Measurements from ENCODE around the gene CDHR1.
A peak's percentile ranks its signal among the peaks of the same experiment; 100 is the strongest.
"Not testable (repeated sequence)": the region's sequence is repeated elsewhere in the genome, so short reads cannot be mapped to it uniquely, and the experiment has no call there.

CDHR1 gene

GRCh38 chr10:84179059-84179710, 15.2 kb upstream of the CDHR1 start:
- TF ChIP-seq CTCF (IDR thresholded peaks at IDR 0.05; ENCODE audit: extremely low read depth, insufficient read depth, missing control alignments) = no peak
- in situ Hi-C loops (cut with MboI; ENCODE audit: low pct_unique_long_range_greater_than_20kb, low sequenced_read_pairs, unreplicated experiment) = no loop called here
- DNase-seq (ENCODE audit: low spot score) = peak; percentile 78

- in situ Hi-C loops (cut with MboI; ENCODE audit: low pct_unique_long_range_greater_than_20kb, low sequenced_read_pairs, unreplicated experiment); DNase-seq (ENCODE audit: low spot score): not testable (repeated sequence)
Measured at GRCh38 chr10:84180386-84180785, 14.0 kb upstream of the CDHR1 start.

GRCh38 chr10:84181631-84182030, 12.7 kb upstream of the CDHR1 start:
- no peak for DNase-seq (ENCODE audit: low spot score)
- in situ Hi-C loops (cut with MboI; ENCODE audit: low pct_unique_long_range_greater_than_20kb, low sequenced_read_pairs, unreplicated experiment) = no loop called here
- TF ChIP-seq CTCF (IDR thresholded peaks at IDR 0.05; ENCODE audit: extremely low read depth, insufficient read depth, missing control alignments) = no peak

- no peak for TF ChIP-seq CTCF (IDR thresholded peaks at IDR 0.05; ENCODE audit: extremely low read depth, insufficient read depth, missing control alignments)
- in situ Hi-C loops (cut with MboI; ENCODE audit: low pct_unique_long_range_greater_than_20kb, low sequenced_read_pairs, unreplicated experiment) = no loop called here
- DNase-seq (ENCODE audit: low spot score) = no peak
Measured at GRCh38 chr10:84184517-84184916, 9.8 kb upstream of the CDHR1 start.

GRCh38 chr10:84185526-84186175, 8.7 kb upstream of the CDHR1 start:
- in situ Hi-C loops (cut with MboI; ENCODE audit: low pct_unique_long_range_greater_than_20kb, low sequenced_read_pairs, unreplicated experiment) = no loop called here
- no peak for DNase-seq (ENCODE audit: low spot score)
- no peak for TF ChIP-seq CTCF (IDR thresholded peaks at IDR 0.05; ENCODE audit: extremely low read depth, insufficient read depth, missing control alignments)

GRCh38 chr10:84188815-84189214, 5.5 kb upstream of the CDHR1 start:
- no peak for DNase-seq (ENCODE audit: low spot score)
- no peak for TF ChIP-seq CTCF (IDR thresholded peaks at IDR 0.05; ENCODE audit: extremely low read depth, insufficient read depth, missing control alignments)
- in situ Hi-C loops (cut with MboI; ENCODE audit: low pct_unique_long_range_greater_than_20kb, low sequenced_read_pairs, unreplicated experiment) = no loop called here

GRCh38 chr10:84190621-84191020, 3.7 kb upstream of the CDHR1 start:
- TF ChIP-seq CTCF (IDR thresholded peaks at IDR 0.05; ENCODE audit: extremely low read depth, insufficient read depth, missing control alignments) = no peak
- no peak for DNase-seq (ENCODE audit: low spot score)
- in situ Hi-C loops (cut with MboI; ENCODE audit: low pct_unique_long_range_greater_than_20kb, low sequenced_read_pairs, unreplicated experiment) = no loop called here
